ENCODE data around the gene BST1.
"Not testable (repeated sequence)": the region's sequence is repeated elsewhere in the genome, so short reads cannot be mapped to it uniquely, and the experiment has no call there.

DNA sequence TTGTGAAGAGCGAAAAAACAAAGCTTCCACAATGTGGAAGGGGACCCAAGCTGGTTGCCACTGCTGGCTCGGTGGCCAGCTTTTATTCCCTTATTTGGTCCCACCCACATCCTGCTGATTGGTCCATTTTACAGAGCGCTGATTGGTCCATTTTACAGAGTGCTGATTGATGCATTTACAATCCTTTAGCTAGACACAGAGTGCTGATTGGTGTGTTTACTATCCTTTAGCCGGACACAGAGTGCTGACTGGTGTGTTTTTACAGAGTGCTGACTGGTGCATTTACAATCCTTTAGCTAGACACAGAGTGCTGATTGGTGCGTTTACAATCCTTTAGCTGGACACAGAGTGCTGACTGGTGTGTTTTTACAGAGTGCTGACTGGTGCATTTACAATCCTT lies 30.2 kb downstream of the BST1 start:
- not testable (repeated sequence) for TF ChIP-seq CTCF (IDR thresholded peaks at IDR 0.05; ENCODE audit: insufficient read depth, low read length, poor library complexity, severe bottlenecking); EZH2phosphoT487 (conservative IDR thresholded peaks at IDR 0.05; ENCODE audit: low read length)
